ENCODE measurements around the gene NUDT2. TPM values are rescaled to one million over a fixed set of nuclear protein-coding genes. Genes with fewer than 3 reads are reported as not detected.

Gene NUDT2
- total and polyA plus RNA-seq, 2 of the 4 experiments (the other 2 are of a cell fraction): 36.6 to 45.0 TPM

GRCh38 chr9:34365282-34365681, 35.9 kb downstream of the NUDT2 start:
- in situ Hi-C loops (cut with MboI; ENCODE audit: low sequenced_read_pairs): no loop called here
- no peak overlapping the region for H2BK15ac ChIP-seq (ENCODE audit: low read depth, low read length)
- no peak overlapping the region for H3K56ac ChIP-seq (ENCODE audit: extremely low read depth, insufficient read depth, low read length)
- H3K9ac ChIP-seq (ENCODE audit: low read depth, low read length): no peak overlapping the region
- no peak overlapping the region for H3K4me2 ChIP-seq (ENCODE audit: low read depth, low read length)
- no peak overlapping the region for H3K23ac ChIP-seq (ENCODE audit: low read depth, low read length)
- peaks cover 2% of the 10 kb centered on the region; the same call in 1 of the 2 replicates for H3K27me3 ChIP-seq (ENCODE audit: control insufficient read depth, insufficient read depth, low read length)
- no peak overlapping the region for H3K14ac ChIP-seq (replicated peaks; ENCODE audit: low read depth, low read length)
- no peaks in the 10 kb centered on the region for H3K36me3 ChIP-seq (ENCODE audit: control insufficient read depth, insufficient read depth, low read length)
- no TSS peak for BruUV-seq (replicated peaks)
- H2BK20ac ChIP-seq (ENCODE audit: low read depth, low read length): no peak overlapping the region
- H3K4me3 ChIP-seq (ENCODE audit: insufficient read depth, low read depth, low read length): no peak overlapping the region
- no peak overlapping the region for H4K5ac ChIP-seq (ENCODE audit: low read depth, low read length)
- TF ChIP-seq RCOR1 (IDR thresholded peaks at IDR 0.05; ENCODE audit: insufficient replicate concordance, low read length) (no peak), RFX5 (IDR thresholded peaks at IDR 0.05; ENCODE audit: low read depth, low read length) (no peak)
- H2BK5ac ChIP-seq (ENCODE audit: low read depth, low read length, poor library complexity, severe bottlenecking): no peak overlapping the region
- H2AFZ ChIP-seq (replicated peaks; ENCODE audit: low read length, poor library complexity): no peak overlapping the region
- no peak overlapping the region for H4K8ac ChIP-seq (ENCODE audit: low read depth in 2 of 2, low read length in 2 of 2)
- no peak overlapping the region for H2BK120ac ChIP-seq (ENCODE audit: low read depth, low read length)
- no peaks in the 10 kb centered on the region for H3K9me3 ChIP-seq (ENCODE audit: control insufficient read depth, insufficient read depth, low read length)
- H3K18ac ChIP-seq (ENCODE audit: low read depth, low read length): no peak overlapping the region
- POLR2A ChIA-PET (ENCODE audit: unreplicated experiment): no interaction called here
- dilution Hi-C loops (cut with HindIII; ENCODE audit: low sequenced_read_pairs, unreplicated experiment): no loop called here
- CTCF ChIA-PET: no interaction called here
- no peak overlapping the region for H3K4ac ChIP-seq (ENCODE audit: low read depth, low read length)
- no peak overlapping the region for H3K27ac ChIP-seq (ENCODE audit: insufficient read depth, low read length)
- ATAC-seq (ENCODE audit: low read depth) (no peak), DNase-seq (no peak)
- no peaks in the 10 kb centered on the region for H3K4me1 ChIP-seq (ENCODE audit: control insufficient read depth, insufficient read depth, low read length)
- intact Hi-C loops (cut with micrococcal nuclease): no loop called here
- WGBS, 2 experiments (ENCODE audit: extremely low coverage in 2 of 2, insufficient read length in 1 of 2): 100% methylated on average over 1 of the region's 2 CpGs; no CpG with 5 or more reads in 1 of the 2 experiments
- no peaks in the 10 kb centered on the region for H4K20me1 ChIP-seq (ENCODE audit: insufficient read depth, low read length)
- no peaks in the 10 kb centered on the region for H3K9me1 ChIP-seq (ENCODE audit: insufficient read depth, low read length)
- H2AK5ac ChIP-seq (ENCODE audit: low read depth, low read length): no peak overlapping the region
- H2AK9ac ChIP-seq (replicated peaks; ENCODE audit: low read depth, low read length, poor library complexity): no peak overlapping the region
- H3K79me1 ChIP-seq (ENCODE audit: low read depth in 1 of 2, low read length in 2 of 2): no peaks in the 10 kb centered on the region
- no peak overlapping the region for H4K91ac ChIP-seq (ENCODE audit: insufficient read depth, low read depth, low read length)
